Esophagus muscularis mucosa (tissue), 3 donors: Measurements from ENCODE around the gene XXYLT1.

Source experiments
- CTCF ChIP-seq, 3 experiments: fragments of 200-600 bp in 2 of 3; fragments of 450-650 bp in 1 of 3; sonication (generic) in 2 of 3; IDR thresholded peaks; one replicate each; pipeline ENCODE4 v1.5.1; 2017 to 2019; ENCODE audit warnings: antibody characterized with exemption in 3 of 3, mild to moderate bottlenecking in 2 of 3, moderate library complexity in 1 of 3
- POLR2A ChIP-seq: fragments of 450-650 bp; IDR thresholded peaks from one replicate; pipeline ENCODE4 v1.6.1; 2017; ENCODE audit warnings: antibody characterized with exemption, moderate library complexity, mild to moderate bottlenecking, low read depth

- TF ChIP-seq POLR2A, result no peak
- no peak for TF ChIP-seq CTCF (IDR thresholded peaks at IDR 0.05)
Measured at GRCh38 chr3:195079636-195080035, 191.3 kb downstream of the XXYLT1 start.
